Panc1 (cell line): ENCODE data around the gene FXYD3. TPM values are rescaled to one million over a fixed set of nuclear protein-coding genes. Genes with fewer than 3 reads are reported as not detected.

Experiments used
- ATAC-seq: fragments of 200-7000 bp; cut with Tn5 transposase; 2 replicates; pipeline ENCODE4 v1.9.1; 2020; ENCODE audit warnings: mild to moderate bottlenecking, moderate library complexity
- BruUV-seq: library from RNA; stranded (reverse); fragments of 400-500 nt; replicated peaks from 2 replicates; lab custom pipeline; 2021; lab: Mats Ljungman, UMichigan
- CTCF ChIA-PET: fragments of 300-600 bp; sonication (Branson Sonifier 250); formaldehyde crosslinking; loops from one replicate; lab custom pipeline; 2022; ENCODE audit warnings: antibody characterized with exemption; lab: Charles Lee
- POLR2A ChIA-PET: fragments of 300-600 bp; sonication (Branson Sonifier 250); formaldehyde crosslinking; loops from one replicate; lab custom pipeline; 2022; ENCODE audit warnings: antibody characterized with exemption; lab: Charles Lee
- DNase-seq: peaks from one replicate; pipeline ENCODE4 v3.0.0-alpha.2; 2010; ENCODE audit warnings: low read depth, low spot score
- H3K27ac ChIP-seq: 2 replicates; pipeline ENCODE4 v1.5.1; 2011; ENCODE audit warnings: mild to moderate bottlenecking, low read length, inconsistent platforms
- H3K27me3 ChIP-seq: fragments of 200-500 bp; sonication (Bioruptor generic); 2 replicates; pipeline ENCODE4 v1.6.0; 2014; ENCODE audit warnings: low read length, inconsistent platforms; ENCODE audit not compliant: control insufficient read depth, insufficient read depth
- H3K36me3 ChIP-seq: fragments of 200-500 bp; sonication (Bioruptor generic); 2 replicates; pipeline ENCODE4 v1.5.1; 2014; ENCODE audit warnings: inconsistent platforms, mild to moderate bottlenecking, low read length, moderate library complexity; ENCODE audit not compliant: control insufficient read depth, insufficient read depth
- H3K4me1 ChIP-seq: 2 replicates; pipeline ENCODE4 v1.5.1; 2011; ENCODE audit warnings: inconsistent platforms, mild to moderate bottlenecking, low read length, moderate library complexity; ENCODE audit not compliant: control insufficient read depth, insufficient read depth
- H3K4me3 ChIP-seq, 2 experiments: 2 replicates each; pipeline ENCODE4 v1.5.1; 2011 to 2012; ENCODE audit warnings: low read depth in 2 of 2, low read length in 2 of 2, mild to moderate bottlenecking in 2 of 2, inconsistent platforms in 1 of 2, moderate library complexity in 1 of 2
- H3K9me3 ChIP-seq: fragments of 200-500 bp; sonication (Bioruptor generic); 2 replicates; pipeline ENCODE4 v1.5.1; 2014; ENCODE audit warnings: low read depth, mild to moderate bottlenecking, inconsistent platforms, low read length, moderate library complexity; ENCODE audit not compliant: control insufficient read depth, insufficient read depth
- CTCF ChIP-seq: fragments of 450-650 bp; IDR thresholded peaks from 2 replicates; pipeline ENCODE4 v1.5.1; 2017; ENCODE audit warnings: mild to moderate bottlenecking
- POLR2AphosphoS5 ChIP-seq: IDR thresholded peaks from 2 replicates; pipeline ENCODE4 v1.6.1; 2012; ENCODE audit warnings: mild to moderate bottlenecking, low read depth, low read length, moderate library complexity
- SIN3A ChIP-seq: IDR thresholded peaks from 2 replicates; pipeline ENCODE4 v1.6.1; 2012; ENCODE audit warnings: low read depth, mild to moderate bottlenecking, low read length, moderate library complexity, borderline replicate concordance; ENCODE audit not compliant: insufficient read depth
- TCF7L2 ChIP-seq: IDR thresholded peaks from 2 replicates; pipeline ENCODE4 v1.6.1; 2011; ENCODE audit warnings: mild to moderate bottlenecking, low read depth, low read length, inconsistent platforms
- in situ Hi-C: cut with HindIII; loops from 2 replicates; pipeline ENCODE4 v1.10.0; 2016; ENCODE audit warnings: low sequenced_read_pairs, low pct_unique_long_range_greater_than_20kb
- intact Hi-C: fragments of 100-400 bp; cut with micrococcal nuclease; formaldehyde crosslinking; loops from one replicate; pipeline ENCODE4 v1.10.0; 2022; ENCODE audit not compliant: unreplicated experiment
- total RNA-seq: library from RNA; stranded (reverse); gene quantifications from one replicate; pipeline ENCODE4 v1.2.1, GENCODE V29; 2021; ENCODE audit not compliant: unreplicated experiment
- TF ChIP-seq, protein P1 (sequence below), 2 experiments: IDR thresholded peaks; 2 replicates each; pipeline ENCODE4 v1.6.1; 2011 to 2012; ENCODE audit warnings: low read depth in 2 of 2, control low read depth in 1 of 2, low read length in 1 of 2, mild to moderate bottlenecking in 1 of 2, moderate library complexity in 1 of 2; ENCODE audit not compliant: insufficient read depth in 1 of 2

The FXYD3 gene
- total RNA-seq, 1 experiment from 2014 or later: not detected

GRCh38 chr19:35159606-35160005 is 44.0 kb downstream of the FXYD3 start:
- intact Hi-C loops (no loop called here), in situ Hi-C loops (no loop called here)
- Histone ChIP-seq H3K4me1 (peaks cover 6% of the 10 kb centered on the region; the same call in 1 of the 2 replicates), H3K9me3 (peaks cover 8% of the 10 kb centered on the region; the same call in 1 of the 2 replicates), H3K36me3 (peaks cover 3% of the 10 kb centered on the region; the same call in 1 of the 2 replicates), H3K27me3 (no peaks in the 10 kb centered on the region), H3K4me3 (no peak overlapping the region), H3K27ac (no peak overlapping the region)
- DNase-seq (no peak), ATAC-seq (no peak)
- CTCF ChIA-PET: no interaction called here
- no TSS peak for BruUV-seq
- POLR2A ChIA-PET: no interaction called here
- TF ChIP-seq TCF7L2 (no peak), POLR2AphosphoS5 (no peak), CTCF (no peak), SIN3A (no peak)
- TF ChIP-seq, protein P1, sequence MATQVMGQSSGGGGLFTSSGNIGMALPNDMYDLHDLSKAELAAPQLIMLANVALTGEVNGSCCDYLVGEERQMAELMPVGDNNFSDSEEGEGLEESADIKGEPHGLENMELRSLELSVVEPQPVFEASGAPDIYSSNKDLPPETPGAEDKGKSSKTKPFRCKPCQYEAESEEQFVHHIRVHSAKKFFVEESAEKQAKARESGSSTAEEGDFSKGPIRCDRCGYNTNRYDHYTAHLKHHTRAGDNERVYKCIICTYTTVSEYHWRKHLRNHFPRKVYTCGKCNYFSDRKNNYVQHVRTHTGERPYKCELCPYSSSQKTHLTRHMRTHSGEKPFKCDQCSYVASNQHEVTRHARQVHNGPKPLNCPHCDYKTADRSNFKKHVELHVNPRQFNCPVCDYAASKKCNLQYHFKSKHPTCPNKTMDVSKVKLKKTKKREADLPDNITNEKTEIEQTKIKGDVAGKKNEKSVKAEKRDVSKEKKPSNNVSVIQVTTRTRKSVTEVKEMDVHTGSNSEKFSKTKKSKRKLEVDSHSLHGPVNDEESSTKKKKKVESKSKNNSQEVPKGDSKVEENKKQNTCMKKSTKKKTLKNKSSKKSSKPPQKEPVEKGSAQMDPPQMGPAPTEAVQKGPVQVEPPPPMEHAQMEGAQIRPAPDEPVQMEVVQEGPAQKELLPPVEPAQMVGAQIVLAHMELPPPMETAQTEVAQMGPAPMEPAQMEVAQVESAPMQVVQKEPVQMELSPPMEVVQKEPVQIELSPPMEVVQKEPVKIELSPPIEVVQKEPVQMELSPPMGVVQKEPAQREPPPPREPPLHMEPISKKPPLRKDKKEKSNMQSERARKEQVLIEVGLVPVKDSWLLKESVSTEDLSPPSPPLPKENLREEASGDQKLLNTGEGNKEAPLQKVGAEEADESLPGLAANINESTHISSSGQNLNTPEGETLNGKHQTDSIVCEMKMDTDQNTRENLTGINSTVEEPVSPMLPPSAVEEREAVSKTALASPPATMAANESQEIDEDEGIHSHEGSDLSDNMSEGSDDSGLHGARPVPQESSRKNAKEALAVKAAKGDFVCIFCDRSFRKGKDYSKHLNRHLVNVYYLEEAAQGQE (IDR thresholded peaks at IDR 0.05; ENCODE audit: insufficient read depth in 1 of 2, low read depth in 2 of 2, low read length in 1 of 2): no peak

DNA sequence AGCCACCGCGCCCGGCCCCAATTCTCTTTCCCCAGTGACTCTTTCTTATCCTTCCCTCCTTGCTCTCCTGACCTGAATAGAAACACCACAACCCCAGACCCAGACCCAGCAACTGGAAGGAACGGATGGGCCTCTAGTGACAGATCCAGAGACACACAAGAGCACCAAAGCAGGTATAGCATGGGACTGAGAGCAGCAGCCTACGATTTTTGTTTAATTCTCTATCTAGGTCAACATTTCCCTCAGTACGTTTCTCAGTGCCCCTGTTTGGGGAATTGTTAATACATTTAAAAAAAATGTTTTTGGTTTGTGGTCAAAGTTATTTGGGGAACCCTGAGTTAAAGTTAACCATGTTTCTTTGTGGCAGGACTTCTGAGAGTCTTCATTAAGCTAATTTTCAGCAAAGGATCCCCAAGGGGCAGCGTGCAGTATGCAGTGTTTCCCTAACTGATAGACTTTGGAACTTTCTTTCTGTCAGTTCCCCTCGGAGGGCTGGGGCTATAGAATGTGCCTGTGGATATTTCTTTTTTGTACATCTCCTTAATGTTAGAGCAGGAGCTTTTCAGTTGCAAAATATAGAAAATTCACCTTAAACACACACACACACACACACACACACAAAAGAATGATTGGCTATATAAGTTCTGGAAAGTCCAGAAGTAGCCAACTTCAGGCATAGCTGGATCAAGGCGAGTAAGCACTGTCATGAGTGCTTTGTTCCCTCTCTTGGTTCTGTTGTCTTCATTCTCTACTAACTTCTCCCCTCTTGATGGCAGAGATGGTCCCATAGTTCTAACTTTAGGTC is 45.2 kb downstream of the FXYD3 start:
- no peaks in the 10 kb centered on the region for H3K4me1 ChIP-seq
- DNase-seq (no peak), ATAC-seq (no peak)
- POLR2A ChIA-PET: no interaction called here
- BruUV-seq: no TSS peak
- CTCF ChIA-PET: interaction anchor here (0.6 kb wide), 1 partner anchor 26 kb away, joined by 3 read pairs; the partner anchor contains the start of gene LGI4
- H3K4me3 ChIP-seq: no peak overlapping the region
- H3K27me3 ChIP-seq: no peaks in the 10 kb centered on the region
- TF ChIP-seq POLR2AphosphoS5: no peak
- no peak for TF ChIP-seq SIN3A
- no peak for TF ChIP-seq TCF7L2
- TF ChIP-seq CTCF: no peak
- TF ChIP-seq, protein P1 (IDR thresholded peaks at IDR 0.05; ENCODE audit: insufficient read depth in 1 of 2, low read depth in 2 of 2, low read length in 1 of 2): no peak
- in situ Hi-C loops (no loop called here), intact Hi-C loops (no loop called here)
- no peak overlapping the region for H3K27ac ChIP-seq
- peaks cover 20% of the 10 kb centered on the region; the same call in 1 of the 2 replicates for H3K9me3 ChIP-seq
- no peaks in the 10 kb centered on the region for H3K36me3 ChIP-seq
